CD4-positive, alpha-beta T cell treated with Interleukin-6 at 100 ng/mL for 8 hours (primary cell): ENCODE results near the gene C5.

Experiments
- DNase-seq: peaks from one replicate; pipeline ENCODE4 v3.0.0-alpha.2; 2020; ENCODE audit warnings: mixed read lengths, low spot score

C5 gene

DNA sequence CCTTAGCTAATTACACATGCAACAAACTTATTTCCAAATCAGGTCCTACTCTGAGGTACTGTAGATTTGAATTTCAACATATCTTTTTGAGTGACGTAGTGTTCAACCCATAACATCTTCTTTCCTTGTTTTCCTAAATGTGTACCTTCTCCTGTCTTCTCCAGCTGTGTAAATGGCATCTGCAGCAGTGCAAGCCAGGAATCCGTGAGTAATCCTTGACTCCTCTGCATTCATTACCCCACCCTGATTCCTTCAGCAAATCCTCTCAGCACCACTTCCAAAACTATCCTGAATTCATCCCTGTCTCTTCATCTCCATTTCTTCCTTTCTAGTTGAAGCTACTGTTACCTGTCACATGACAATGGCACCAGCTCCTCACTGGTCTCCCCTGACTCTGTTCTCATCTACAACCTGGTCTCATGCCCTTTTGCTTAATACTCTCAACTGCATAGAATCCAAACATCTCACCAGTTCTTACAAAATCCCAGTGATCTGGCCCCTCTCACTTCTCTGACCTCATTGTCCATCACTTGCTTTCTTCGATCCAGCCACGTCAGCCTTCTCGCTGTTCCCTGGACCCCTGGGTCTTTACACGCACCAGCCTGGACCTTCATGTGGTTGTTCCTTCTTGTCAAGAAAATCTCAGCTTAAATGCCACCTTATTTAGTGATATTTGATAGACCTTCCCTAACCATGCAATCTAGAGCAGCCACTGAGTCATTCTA is 108.9 kb downstream of the C5 start:
- no peak for DNase-seq

DNA sequence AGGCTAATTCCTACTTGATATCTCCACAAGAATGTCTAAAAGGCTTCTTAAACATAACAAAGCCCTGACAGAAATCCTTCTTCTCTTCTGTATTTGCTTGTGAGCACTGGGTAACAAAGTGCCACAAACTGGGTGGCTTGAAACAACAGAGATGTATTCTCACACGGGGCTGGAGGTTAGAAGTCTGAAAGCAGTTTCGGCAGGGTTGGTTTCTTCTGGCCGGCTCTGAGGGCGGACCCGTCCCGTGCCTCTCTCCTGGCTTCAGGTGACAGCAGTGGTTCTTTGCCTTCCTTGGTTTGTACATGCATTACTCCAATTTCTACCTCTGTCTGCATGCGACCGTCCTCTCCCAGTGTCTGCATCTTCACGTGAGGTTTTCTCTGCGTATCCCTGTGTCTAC is 109.5 kb downstream of the C5 start:
- no peak for DNase-seq

DNA sequence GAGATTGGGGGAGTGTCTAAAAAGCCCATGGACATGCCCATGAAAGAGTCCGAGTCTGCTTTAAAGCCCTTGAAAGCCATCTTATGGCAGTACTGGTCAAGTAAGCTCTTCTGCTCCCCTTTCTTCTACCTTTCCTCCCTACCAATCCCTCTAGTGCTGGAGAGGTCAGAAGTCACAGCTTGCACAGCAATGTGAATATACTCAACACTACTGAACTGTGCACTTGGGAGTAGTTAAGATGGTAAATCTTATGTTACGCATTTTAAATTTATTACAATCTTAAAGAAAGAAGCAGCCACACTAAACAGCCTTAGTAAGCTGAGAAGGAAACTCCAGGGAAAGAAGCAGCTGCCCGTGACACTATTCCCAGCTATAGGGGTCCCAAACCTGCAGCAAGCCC is 111.2 kb downstream of the C5 start:
- DNase-seq, result no peak

DNA sequence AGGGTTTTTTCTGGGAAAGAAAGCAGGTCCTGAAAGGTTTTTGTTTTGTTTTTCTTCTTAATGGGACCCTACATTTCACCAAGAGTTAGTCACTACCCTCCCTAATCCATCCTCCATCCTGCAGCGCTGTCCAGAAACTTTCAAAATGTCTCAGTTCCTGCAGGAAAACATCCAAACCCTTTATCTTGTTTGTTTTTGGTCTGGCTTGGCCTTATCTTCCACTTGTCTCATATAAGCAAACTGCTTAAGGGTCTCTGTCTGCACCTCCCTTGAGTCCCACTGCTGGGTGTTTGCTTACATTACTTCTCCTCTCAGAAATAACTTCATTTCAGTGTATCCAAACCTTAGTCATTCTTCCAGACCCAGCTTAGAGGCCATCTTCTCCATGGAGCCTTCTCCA is 112.5 kb downstream of the C5 start:
- no peak for DNase-seq

DNA sequence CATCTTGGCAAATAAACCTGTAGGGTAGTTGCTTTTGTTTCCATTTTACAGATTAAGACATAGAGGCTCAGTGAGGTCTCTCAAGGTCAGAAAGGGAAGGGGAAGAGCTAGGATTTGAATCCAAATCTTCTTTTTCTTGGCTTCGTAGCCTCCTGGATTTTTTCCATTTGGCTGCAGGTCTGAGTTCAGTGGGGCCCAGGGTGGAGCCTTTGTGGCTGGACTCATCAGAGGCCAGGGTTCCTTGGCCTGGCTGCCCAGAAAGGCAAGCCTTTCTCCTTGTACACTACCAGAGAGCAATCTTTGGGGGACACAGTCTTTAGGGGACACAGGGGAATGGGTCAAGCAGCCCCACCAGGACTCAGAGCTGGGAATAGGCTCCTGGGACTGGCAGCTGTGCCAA is 112.9 kb downstream of the C5 start:
- DNase-seq, result no peak

DNA sequence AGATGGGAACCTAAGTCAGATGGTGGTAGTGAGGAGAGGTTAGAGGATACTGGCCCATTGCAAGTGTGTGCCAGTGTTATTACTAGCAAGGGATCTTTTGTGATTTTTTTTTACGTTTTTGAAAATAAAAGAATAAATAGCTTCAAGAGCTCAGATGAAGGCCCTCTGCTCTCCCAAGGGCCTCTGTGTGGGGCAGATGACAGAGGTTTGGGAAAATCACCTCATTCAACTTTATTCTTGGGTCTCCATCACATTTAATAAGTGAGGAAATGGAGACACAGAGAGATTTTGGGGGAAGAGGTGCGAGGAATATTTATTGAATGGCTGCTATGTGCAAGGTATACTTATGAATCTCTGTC is 113.3 kb downstream of the C5 start:
- no peak for DNase-seq

DNA sequence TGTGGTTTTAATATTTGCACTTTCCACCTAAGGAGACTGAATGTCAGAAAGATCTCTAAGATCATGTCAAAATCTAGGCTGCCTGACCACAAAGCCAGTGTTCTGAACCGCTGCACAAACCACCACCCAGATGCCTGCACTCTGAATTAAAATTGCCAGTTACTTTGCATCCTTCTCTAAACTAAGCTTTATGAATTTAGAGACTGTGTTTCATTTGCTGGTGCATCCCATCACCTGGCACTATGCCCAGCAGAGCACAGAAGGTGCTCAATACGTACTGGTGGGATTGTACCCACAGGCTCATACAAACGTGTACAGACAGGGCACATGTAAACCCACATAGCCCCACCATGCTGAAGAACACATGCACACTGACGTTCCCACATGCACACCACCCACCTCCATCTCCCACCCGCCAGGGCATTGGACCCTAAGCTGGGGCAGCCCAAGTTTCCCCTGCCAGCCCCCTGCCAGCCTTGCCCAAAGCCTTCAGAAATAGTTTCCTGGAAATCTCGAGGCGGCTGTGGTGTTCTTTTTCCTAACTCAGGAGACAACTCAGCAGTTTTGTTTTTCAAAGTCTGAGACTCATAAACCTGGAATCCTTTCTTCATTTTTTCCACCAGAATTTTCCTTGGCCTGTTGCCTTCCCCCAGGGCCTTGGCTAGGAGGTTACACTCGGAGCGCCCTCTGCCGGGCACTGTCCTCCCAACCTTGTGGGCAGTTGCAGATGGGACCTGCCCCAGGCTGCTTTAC is 113.9 kb downstream of the C5 start:
- peak; percentile 87 for DNase-seq

DNA sequence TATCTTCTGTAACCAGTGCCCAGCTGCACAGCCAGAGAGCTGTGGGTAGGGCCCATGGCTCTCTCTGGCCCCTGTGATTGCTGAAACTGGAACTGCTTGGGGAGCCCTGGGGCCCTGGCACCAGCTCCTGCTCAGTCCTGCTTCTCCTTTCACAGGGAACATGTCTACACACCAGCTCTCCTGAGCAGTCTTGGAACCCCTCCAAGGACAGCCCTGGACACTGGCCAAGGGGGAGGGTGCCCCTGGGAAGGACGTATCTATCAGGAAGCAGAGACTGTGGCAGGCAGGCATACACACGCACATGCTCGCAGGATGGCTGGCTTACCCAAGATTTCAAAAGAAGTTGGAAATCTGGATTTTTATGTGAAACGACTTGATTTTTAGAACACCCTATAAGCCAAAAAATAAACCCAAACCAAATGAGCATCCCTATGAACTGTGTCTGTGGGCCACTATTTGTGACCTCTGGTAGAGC is 114.7 kb downstream of the C5 start:
- no peak for DNase-seq

DNA sequence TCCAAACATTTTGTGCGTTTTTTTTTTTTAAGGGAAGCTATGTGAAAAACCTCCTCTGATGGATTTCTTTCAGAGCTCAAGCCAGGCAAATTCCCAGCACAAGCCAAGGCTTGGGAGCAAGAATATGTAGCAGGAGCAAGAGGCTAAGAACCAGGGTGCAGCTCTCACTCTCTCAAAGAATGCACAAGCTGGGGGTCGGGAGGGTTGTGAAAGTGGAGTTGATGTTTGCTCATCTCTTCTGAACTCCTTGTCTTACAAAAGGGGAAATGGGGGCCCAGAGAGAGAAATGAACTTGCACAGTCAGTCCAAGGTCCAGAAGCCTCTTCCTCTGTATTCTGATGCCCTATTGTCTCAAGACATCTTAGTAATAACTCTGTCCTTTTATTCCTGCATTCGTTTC is 115.8 kb downstream of the C5 start:
- DNase-seq, result no peak

DNA sequence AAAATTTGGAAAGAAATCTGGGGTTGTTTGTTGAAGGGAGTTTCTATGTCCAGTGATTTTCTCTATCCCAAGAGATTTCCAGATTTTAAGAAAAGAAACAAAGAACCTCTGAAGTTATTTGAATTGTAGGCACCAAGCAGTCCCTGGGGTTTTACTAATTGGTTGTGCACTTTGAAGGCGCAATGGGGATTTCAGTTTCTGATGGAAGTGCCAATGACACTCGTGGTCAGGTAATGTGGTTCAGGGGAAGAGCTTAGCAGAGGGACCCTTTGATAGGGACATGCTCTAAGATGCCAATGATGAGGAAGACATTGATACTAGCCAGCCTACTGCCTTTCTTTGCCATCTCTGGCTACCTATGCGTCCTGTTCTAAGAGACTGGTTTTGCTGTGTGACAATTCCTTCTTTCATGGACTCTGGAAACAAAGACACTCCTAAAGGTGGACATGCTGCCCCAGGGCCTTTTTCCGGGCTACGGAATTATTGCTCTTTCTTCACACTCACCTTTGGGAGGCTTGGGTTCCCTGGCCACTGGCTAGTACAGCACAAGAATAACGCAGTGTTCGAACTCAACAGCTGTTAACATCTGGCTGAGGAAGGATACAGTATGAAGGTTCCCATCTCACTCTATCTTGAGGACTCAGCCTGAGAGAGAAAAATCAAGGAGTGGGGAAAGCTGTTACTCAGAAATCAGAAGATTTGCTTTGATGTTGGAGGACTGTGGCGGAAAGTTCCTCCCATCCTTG is 116.6 kb downstream of the C5 start:
- DNase-seq, result no peak

DNA sequence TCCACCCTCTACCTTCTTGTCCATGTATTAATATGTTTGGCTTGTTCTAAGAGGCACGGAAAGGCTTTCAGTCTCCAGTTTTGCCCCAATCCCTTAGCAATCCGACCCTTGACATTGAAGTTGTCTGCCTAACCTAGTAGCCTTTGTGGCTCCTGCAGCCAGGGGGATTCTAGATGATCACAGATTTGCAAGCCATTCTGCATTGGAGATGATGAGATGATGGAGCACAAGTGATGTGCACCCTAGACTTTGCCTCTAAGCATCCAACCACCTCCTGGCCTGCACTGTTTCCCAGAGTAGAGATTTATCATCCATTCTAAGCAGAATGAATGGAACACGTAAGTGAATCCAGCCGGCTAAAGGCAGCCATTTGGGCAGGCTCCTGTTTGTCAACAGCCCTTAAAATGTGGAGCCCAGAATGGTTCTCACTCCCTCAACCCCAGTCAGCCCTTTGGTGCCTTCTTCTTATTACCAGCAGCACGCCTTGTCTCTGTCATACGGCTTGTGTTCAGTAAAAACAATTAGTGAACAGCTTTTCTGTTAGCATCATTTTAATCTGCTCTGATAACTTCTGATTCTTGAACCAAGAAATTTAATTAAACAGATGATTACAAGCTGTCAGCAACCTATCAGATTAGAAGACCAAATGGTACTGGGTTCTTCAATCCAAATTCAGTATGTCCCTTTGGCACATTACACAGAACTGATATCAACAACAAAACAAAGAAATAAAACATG is 117.8 kb downstream of the C5 start:
- no peak for DNase-seq

DNA sequence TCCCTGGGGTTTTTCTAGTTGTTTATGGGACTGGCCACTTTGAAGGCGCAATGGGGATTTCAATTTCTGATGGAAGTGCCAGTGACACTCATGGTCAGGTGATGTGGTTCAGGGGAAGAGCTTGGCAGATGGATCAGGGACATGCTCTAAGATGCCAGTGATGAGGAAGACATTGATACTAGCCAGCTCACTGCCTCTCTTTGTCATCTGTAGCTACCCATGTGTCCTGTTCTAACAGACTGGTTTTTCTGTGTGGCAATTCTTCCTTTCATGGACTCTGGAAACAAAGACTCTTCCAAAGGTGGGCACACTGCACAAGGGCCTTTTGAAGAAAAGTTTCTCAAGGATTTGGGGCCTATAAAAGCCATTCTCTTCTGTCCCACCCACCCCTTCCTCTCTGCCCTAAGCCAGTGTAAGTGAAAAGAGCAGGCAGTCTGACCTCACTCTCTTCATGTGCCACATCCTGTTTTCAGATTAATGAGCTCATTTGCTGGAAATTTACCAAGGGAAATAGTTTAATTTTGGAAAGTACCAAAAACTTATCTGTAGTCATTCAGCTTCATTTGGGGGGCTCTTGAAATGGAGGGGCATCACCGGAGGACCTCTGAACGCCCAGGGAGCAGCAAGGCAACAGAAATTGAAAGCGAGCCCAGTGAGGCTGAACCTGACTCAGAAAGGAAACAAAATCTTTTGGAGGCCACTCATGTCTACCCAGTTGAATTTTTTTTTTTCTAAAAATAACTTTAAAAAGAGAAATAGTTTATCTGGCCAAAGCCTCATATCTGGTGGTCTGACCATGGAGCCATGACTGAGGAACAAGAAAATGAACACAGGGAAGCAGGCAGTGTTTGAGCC is 118.6 kb downstream of the C5 start:
- peak; percentile 82 for DNase-seq

DNA sequence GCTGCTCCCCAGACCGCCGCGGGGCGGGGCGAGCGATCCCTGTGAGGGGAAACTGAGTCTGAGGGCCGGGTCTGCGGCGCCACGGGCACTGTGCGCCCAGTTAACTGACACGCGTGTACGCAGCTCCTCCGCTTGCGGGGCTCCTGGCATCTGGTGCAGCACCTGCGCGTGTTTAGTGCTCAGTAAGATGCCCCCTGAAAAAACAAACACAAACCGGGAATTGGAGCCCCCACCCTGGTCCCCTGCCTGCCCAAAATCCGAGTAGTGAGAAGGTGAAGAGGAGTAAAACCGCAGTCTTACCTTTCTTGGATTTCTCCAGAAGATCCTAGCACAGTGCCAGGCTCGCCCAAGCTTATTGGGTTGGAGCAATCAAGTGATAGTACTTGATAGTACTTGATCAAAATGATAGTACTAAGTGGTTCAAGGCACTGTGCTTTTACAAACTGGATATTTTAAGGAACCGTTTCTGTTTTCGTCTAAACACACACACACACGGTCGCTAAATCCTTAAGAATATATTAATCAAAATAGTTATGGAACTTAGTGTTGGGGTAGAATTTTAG is 120.8 kb downstream of the C5 start:
- no peak for DNase-seq

DNA sequence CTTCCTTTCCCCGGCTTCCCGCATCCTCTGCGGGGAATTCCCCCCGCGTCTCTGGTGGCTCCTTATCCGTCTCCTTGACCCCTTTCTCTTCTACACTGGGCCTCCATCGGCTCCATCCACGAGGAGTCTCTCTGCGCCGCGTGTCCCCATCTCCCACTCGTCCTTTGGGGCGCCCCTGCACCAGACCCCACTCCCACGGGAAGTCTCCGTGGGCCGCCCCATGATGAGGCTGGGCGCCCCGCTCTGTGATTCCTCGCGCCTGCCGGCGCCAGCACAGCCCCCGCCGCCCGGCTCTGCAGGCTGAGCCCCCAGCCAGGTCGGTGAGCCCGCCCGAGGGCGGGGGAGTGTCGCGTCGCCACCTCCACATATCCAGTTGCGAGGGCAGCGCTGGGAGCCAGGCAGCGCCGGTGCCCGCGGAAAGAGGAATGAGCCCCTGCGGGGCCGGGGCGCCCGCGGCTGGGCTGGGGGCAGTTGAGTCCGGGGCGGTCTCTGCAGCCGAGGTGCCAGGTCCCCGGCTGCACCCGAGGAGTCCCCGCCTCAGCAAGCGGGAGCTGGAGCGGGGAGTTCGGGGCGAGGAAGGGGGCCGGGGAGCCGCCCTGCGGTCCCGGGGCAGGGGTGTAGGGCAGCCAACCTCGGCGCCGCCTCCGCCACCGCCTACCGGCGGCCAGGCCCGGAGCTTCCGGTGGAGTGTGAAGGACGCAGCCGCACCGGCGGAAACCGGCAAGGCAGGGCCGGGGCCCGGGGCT is 121.4 kb downstream of the C5 start:
- DNase-seq, result peak; percentile 82

DNA sequence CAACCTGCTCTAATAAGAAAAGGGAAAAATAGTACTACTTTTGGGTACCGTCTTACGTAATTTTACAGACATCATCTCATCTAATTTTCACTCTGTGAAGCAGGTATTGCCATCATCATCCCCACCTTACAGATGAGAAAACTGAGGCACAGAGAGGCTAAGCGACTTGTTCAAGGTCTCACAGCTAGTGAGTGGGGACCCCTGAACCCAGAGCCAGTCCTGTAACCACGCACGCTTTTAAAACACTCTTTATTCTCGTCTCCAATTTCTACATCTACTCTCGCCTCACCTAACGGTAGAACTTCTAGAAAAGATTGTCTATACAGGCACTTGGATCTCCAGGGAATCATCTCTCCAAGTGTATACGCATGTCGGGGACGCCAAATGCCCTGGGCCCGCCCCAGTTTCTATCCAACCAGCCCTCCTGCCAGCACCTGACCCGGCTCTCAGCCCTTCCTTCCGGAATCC is 122.0 kb downstream of the C5 start:
- peak; percentile 40 for DNase-seq

DNA sequence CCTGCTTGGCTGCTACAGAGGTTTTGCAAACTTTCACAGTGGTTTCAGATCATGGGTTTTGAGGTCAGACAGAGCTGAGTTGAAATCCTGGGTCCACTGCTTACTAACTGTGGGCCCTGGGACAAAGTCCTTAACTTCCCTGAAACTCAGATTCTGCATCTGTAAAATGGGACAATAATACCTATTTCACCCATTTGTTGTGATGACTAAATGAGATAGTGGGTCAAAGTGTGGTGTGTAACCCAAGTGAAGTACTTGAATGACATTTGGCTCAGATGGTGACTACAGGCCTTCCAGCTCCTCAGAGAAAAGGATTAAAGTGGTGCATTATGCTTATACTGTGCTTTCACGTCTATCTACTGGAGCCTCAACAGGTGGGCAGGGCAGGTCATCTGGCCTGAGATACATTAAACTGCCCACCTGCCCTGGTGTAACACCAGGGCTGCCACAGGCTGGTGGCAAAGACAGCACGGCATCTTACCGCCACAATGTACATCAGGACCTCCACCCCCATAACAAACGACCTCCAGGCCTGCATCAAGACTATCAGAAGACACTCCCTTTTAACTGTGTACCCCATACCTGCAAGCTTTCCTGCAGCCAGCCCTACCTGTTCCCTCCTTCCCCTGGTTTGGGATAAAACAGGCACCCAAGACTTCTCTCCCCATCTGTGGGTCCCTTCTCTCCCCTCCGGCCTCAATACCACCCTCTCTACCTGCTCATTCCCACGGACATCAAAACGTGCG is 122.6 kb downstream of the C5 start:
- DNase-seq, result no peak

DNA sequence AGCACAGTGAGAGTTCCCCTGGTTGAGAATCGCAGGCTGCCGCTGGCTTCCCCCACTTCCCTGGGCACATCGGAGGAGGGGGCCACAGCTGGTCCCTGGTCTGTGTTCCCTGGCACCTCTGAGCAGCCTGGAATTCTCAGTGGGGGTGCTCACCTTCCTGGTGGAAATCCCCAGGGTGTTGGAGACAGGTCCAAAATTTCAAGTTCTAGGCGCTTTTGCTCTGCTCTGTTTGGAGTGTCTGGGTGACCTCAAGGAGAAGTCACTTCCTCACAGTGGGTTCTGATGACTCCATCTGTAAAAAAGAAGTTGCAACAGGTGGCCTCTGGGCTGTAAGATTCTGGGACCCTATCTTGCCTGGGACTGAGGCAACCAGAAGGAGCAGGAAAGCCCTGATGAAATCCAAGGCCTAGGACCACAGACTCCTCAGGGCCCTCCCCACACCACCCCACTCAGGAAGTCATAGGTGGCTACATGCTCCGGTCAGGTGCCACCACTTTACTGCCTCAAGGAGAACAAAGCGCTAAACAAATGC is 123.6 kb downstream of the C5 start, which contains the start of gene TRAF1:
Gene TRAF1, minus strand, starts transcription at position 400 of the 532 bp plus-strand sequence. CDS start 721 bp downstream, outside the sequence.
- DNase-seq, result peak; percentile 48

DNA sequence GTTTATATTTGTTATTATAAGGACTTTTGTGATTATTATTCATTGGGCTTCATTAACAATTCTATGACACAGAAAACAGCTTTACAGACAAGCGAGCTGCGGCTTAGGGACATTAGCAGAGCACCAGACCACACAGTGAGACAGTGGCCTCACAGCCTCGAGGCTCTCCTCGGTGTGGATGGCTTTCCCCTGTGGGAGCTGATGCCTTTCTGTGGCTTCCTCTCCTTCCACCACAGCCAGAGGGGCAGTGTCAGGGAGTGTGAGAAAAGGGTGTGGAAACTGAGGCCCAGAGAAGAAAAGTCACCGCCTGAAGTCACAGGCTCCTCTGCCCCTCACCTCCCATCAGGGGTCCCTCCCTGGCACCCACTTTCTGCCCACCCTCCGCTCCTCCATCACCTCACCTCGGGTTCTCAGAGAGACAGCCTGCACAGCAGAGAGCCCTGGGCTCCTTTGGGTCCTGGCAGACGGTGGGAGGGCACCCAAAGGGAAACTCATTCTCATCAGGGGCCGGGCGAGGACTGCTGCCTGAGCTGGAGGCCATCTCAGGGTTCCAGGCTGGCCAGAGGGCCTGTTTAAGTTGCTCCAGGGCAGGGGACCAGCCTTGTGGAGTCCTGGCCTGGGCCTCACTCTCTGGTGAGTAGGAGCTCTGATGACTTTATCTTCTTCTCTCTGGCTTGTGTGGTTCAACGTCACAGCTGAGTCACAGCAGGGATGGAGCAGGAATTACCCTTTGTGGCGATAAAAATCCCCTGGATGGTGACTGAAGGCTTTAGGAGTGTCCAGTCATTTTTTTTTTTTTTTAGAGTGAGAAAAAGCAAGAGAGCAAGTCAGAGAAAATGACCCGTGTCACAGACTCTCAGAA is 124.3 kb downstream of the C5 start:
- DNase-seq, result peak; percentile 75
